HEK293 (cell line): ENCODE data around the gene HSD17B1.

Source experiments
- ZNF274 ChIP-seq, 2 experiments: fragments of 200-500 bp in 1 of 2; fragments of 450-650 bp in 1 of 2; sonication (Bioruptor generic) in 1 of 2; formaldehyde crosslinking in 1 of 2; IDR thresholded peaks; 2 replicates each; pipeline versions ENCODE4 v1.5.1 to v1.6.1; 2014 to 2016; ENCODE audit warnings: borderline replicate concordance in 1 of 2, inconsistent platforms in 1 of 2, low read length in 1 of 2, missing biosample characterization in 1 of 2, missing genetic modification characterization in 1 of 2
- TF ChIP-seq, protein P1 (sequence below): fragments of 450-650 bp; formaldehyde crosslinking; IDR thresholded peaks from 2 replicates; pipeline ENCODE4 v1.5.1; 2016; ENCODE audit warnings: missing biosample characterization, missing genetic modification characterization

DNA sequence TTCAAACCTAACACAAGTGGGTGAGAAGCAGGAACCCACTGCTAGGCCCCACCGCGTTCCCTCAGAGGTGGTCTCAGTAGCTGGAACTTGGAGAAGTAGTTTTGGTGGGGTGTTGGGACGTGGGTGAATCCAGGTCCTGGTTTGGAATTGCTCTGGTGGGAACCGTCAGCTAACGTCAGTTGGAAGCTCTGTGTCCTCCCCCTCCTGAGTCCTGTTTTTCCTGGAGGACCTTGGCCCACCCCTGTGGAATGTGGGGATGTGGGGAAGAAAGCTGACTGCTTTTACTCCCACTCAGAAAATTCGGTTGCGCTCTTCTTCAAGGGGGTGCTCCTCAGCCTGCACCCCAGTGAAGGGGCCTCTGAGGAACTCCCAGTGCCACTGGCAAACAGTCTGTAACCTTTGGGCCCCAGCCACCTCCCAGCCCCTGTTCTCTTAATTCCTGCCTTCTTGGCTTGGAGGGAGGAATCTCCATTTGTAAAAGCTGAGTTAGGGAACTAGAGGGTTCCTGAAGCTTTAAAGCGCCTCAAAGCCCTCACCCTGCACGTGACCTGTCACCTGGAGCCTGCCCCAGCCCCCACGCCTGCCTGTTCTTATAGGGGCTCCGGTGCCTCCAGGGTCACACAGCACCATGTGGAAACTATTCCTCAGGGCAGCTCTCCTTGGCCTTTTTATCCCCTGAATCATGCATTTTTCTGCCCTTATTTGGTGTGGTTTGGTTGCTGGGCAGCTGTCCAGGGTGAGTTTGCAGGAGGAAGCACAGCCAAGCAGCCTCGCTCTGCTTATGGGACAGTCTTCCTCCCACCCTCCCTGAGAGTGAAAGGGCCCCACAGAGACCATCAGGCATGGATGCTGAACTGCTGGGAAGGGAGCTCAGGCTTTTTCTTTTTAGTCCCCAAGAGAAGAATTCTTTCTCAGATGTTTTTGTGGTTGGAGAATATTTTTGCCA is 32.9 kb upstream of the HSD17B1 start:
- TF ChIP-seq, protein P1, sequence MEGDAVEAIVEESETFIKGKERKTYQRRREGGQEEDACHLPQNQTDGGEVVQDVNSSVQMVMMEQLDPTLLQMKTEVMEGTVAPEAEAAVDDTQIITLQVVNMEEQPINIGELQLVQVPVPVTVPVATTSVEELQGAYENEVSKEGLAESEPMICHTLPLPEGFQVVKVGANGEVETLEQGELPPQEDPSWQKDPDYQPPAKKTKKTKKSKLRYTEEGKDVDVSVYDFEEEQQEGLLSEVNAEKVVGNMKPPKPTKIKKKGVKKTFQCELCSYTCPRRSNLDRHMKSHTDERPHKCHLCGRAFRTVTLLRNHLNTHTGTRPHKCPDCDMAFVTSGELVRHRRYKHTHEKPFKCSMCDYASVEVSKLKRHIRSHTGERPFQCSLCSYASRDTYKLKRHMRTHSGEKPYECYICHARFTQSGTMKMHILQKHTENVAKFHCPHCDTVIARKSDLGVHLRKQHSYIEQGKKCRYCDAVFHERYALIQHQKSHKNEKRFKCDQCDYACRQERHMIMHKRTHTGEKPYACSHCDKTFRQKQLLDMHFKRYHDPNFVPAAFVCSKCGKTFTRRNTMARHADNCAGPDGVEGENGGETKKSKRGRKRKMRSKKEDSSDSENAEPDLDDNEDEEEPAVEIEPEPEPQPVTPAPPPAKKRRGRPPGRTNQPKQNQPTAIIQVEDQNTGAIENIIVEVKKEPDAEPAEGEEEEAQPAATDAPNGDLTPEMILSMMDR, result no peak
- TF ChIP-seq ZNF274 (IDR thresholded peaks at IDR 0.05; ENCODE audit: low read length) (no peak), ZNF274 (tag by site-specific recombination; IDR thresholded peaks at IDR 0.05; ENCODE audit: borderline replicate concordance) (no peak)
